GM18508 (cell line): Measurements from ENCODE around the gene LRRC4B.
"Not testable (repeated sequence)": the region's sequence is repeated elsewhere in the genome, so short reads cannot be mapped to it uniquely, and the experiment has no call there.

Source experiments
- ATAC-seq: cut with Tn5 transposase; IDR thresholded peaks from one replicate; pipeline ENCODE4 v1.9.1; 2021; ENCODE audit warnings: moderate number of reproducible peaks; ENCODE audit not compliant: insufficient read depth, unreplicated experiment

The LRRC4B gene, protein sequence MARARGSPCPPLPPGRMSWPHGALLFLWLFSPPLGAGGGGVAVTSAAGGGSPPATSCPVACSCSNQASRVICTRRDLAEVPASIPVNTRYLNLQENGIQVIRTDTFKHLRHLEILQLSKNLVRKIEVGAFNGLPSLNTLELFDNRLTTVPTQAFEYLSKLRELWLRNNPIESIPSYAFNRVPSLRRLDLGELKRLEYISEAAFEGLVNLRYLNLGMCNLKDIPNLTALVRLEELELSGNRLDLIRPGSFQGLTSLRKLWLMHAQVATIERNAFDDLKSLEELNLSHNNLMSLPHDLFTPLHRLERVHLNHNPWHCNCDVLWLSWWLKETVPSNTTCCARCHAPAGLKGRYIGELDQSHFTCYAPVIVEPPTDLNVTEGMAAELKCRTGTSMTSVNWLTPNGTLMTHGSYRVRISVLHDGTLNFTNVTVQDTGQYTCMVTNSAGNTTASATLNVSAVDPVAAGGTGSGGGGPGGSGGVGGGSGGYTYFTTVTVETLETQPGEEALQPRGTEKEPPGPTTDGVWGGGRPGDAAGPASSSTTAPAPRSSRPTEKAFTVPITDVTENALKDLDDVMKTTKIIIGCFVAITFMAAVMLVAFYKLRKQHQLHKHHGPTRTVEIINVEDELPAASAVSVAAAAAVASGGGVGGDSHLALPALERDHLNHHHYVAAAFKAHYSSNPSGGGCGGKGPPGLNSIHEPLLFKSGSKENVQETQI

GRCh38 chr19:50567882-50568727, at the start of gene LRRC4B:
LRRC4B (minus strand) TSS chr19:50568435; CDS start chr19:50548838, 19,597 bp downstream.
- no peak for ATAC-seq

DNA sequence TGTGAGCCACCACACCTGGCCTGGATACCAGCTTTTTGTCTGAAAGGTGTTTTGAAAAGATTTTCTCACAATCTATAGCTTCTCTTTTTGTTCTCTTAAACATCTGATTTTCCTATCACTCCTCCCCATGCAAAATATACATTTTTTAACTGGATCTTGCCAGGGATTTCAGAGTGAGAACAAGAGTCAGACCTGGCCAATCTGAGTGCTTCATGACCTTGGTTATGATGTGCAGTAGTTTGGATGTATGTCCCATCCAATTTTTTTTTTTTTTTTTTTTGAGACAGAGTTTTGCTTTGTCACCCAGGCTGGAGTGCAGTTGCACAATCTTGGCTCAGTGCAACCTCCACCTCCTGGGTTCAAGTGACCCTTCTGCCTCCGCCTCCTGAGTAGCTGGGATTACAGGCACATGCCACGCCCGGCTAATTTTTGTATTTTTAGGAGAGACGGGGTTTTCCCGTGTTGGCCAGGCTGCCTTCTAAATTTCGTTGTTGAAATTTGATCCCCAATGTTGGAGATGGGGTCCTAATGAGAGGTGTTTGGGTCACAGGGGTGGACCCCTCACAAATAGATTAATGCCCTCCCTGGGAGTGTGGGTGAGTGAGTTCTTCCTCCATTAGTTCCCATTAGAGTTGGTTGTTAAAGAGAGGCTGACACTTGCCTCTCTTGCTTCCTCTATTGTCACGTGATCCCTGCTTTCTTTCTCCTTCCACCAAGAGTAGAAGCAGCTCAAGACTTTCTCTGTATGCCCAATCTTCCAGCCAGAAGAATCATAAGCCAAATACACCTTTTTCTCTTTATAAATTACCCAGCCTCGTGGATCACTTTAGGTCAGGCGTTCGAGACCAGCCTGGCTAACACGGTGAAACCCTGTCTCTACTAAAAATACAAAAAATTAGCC, 44.5 kb upstream of the LRRC4B start:
- not testable (repeated sequence) for ATAC-seq

GRCh38 chr19:50607874-50608785, 39.9 kb upstream of the LRRC4B start:
- ATAC-seq = no peak

- ATAC-seq = no peak
Observed at GRCh38 chr19:50607388-50607787, 39.2 kb upstream of the LRRC4B start.

- ATAC-seq = not testable (repeated sequence)
Observed at GRCh38 chr19:50606059-50606836, 38.0 kb upstream of the LRRC4B start.

- not testable (repeated sequence) for ATAC-seq
Observed at GRCh38 chr19:50604264-50605073, 36.2 kb upstream of the LRRC4B start.

DNA sequence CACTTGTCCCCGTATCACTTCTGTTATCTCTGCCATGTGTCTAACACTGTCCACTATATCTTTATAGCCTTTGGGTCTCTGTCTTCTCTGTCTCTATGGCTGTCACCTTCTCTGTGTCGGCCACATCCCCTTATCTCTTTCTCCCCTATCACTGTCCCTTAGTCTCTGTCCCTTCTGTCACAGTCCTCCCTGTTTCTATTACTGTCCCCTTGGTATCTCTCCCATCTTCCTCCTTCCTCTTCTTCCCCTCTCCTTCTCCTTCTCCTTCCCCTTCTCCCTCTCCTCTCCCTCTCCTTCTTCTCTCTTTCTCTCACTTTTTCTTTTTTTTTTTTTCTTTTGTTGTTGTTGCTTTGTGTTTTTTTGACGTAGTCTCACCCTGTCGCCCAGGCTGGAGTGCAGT, 34.7 kb upstream of the LRRC4B start:
- no peak for ATAC-seq

GRCh38 chr19:50602496-50602895, 34.3 kb upstream of the LRRC4B start:
- ATAC-seq = no peak

DNA sequence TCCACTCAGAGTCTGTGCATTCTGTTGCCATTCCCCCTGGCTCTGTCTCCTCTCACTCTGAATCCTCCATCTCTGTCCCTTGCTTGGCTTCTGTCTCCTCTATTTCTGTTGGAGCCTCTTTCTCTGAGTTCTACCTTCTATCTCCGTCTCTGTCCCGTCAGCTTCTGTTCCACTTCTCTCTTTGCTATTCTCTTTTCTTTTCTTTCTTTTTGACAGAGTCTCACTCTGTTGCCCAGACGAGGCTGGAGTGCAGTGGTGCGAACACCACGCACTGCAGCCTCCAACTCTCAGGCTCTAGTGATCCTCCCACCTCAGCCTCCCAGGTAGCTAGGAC, 33.8 kb upstream of the LRRC4B start:
- ATAC-seq = no peak

GRCh38 chr19:50601407-50602088, 33.3 kb upstream of the LRRC4B start:
- no peak for ATAC-seq

DNA sequence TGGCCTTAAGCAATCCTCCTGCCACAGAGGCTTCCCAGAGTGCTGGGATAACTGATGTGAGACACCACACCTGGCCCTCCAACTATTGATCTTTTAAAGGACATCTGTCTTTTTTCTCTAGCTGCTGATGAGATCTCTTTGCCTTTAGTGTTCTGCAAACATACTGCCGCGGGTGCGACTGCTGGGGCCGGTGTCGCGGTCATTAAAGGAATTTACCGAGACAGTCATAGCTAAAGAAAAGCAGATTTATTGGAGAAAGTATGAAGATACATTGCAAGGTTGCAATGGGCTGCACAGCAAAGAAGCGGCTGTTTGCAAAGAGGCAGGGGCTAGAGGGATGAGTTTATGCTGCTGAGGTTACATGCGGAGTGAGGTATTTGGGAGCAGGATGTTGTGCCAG, 31.2 kb upstream of the LRRC4B start:
- ATAC-seq = no peak

- no peak for ATAC-seq
Observed at GRCh38 chr19:50590191-50590590, 22.0 kb upstream of the LRRC4B start.

DNA sequence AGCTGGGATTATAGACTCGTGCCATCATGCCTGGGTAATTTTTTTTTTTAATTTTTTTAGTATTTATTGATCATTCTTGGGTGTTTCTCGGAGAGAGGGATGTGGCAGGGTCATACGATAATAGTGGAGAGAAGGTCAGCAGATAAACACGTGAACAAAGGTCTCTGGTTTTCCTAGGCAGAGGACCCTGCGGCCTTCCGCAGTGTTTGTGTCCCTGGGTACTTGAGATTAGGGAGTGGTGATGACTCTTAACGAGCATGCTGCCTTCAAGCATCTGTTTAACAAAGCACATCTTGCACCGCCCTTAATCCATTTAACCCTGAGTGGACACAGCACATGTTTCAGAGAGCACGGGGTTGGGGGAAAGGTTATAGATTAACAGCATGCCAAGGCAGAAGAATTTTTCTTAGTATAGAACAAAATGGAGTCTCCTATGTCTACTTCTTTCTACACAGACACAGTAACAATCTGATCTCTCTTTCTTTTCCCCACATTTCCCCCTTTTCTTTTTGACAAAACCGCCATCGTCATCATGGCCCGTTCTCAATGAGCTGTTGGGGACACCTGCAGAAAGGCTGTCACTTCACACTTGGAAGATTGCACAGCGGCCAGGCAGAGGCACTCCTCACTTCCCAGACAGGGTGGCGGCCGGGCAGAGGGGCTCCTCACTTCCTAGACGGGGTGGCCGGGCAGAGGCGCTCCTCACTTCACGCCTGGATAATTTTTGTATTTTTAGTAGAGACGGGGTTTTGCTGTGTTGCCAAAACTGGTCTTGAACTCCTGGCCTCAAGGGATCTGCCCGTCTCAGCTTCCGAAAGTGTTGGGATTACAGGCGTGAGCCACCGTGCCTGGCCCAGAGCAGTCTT, 13.8 kb upstream of the LRRC4B start:
- ATAC-seq = not testable (repeated sequence)

DNA sequence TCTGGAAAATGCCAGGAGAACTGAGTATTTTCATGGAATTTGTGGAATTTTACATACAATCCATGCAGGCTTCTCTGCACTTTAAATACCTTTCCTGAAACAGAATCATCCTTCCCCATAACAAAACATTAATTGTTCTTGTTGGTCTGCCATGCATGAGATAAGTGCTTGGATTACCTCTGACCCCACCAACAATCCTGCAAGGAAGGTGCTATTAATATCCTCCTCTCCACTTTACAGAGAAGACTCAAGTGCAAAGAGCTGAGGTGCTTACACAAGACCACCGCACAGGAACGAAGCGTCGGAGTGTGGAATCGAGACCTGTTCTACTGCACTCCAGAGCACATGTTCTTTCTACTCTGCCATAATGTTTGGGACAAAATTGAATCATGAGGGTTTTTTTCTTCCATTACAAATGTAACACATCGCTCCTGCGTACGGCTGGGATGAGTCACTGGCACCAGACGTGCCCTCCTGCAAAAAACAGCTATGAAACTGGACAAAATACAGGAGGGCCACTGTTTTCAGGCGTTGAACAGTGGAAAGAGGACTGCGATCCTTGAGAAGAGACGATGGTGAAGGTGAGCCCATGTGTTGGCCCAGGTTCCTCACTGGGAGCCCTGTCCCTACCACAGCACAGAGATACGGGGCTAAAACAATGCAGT, 12.9 kb upstream of the LRRC4B start:
- no peak for ATAC-seq

DNA sequence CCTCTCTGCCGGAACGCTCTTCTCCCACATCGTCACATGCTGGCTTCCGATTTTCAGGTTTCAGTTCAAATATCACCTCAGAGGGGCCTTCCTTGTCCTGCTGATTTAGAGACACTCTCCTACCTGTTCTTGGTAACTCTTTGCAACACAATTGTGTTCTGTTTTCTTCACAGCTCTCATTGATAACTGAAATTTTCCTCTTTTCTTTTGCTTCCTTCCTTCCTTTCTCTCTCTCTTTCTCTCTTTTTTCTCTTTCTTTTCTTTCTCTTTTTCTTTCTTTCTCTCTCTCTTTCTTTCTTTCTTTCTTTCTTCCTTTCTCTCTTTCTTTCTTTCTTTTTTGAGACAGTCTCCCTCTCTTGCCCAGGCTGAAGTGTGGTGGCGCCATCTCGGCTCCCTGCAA, 12.0 kb upstream of the LRRC4B start:
- ATAC-seq = no peak
